H1 (cell line): ENCODE measurements around the gene SLC66A2. TPM values are rescaled to one million over a fixed set of nuclear protein-coding genes. Genes with fewer than 3 reads are reported as not detected.

Experiments
- CTCF ChIA-PET: fragments of 300-600 bp; sonication (Branson Sonifier 250); formaldehyde crosslinking; loops from one replicate; lab custom pipeline; 2021; ENCODE audit not compliant: partially characterized antibody; lab: Charles Lee
- POLR2A ChIA-PET: fragments of 300-600 bp; sonication (Branson Sonifier 250); formaldehyde crosslinking; loops from one replicate; lab custom pipeline; 2021; ENCODE audit warnings: inconsistent platforms; ENCODE audit not compliant: partially characterized antibody; lab: Charles Lee
- DNase-seq, 2 experiments: peaks; one replicate each; pipeline versions ENCODE4 v3.0.0 to v3.0.0-alpha.2; 2010 to 2022; ENCODE audit warnings: low spot score in 2 of 2, low read depth in 1 of 2, mixed read lengths in 1 of 2
- FAIRE-seq: peaks from 2 replicates; lab custom pipeline; 2011; peaks lifted over from hg19 to GRCh38; lab: Jason Lieb, UNC
- H2AFZ ChIP-seq: 2 replicates; pipeline ENCODE4 v1.8.1; 2012; ENCODE audit warnings: low read length, inconsistent platforms
- H2AK5ac ChIP-seq: 2 replicates; pipeline ENCODE4 v1.6.1; 2013; ENCODE audit warnings: low read depth, low read length
- H2BK120ac ChIP-seq: replicated peaks from 2 replicates; pipeline ENCODE3; 2013; ENCODE audit warnings: low read depth, low read length, inconsistent platforms
- H2BK12ac ChIP-seq: 2 replicates; pipeline ENCODE4 v1.6.1; 2013; ENCODE audit warnings: low read depth, low read length
- H2BK15ac ChIP-seq: 2 replicates; pipeline ENCODE4 v1.6.1; 2013; ENCODE audit warnings: low read length
- H2BK20ac ChIP-seq: 2 replicates; pipeline ENCODE4 v1.6.1; 2013; ENCODE audit warnings: low read length
- H2BK5ac ChIP-seq: 2 replicates; pipeline ENCODE4 v1.6.1; 2013; ENCODE audit warnings: low read depth, low read length
- H3K14ac ChIP-seq: 2 replicates; pipeline ENCODE4 v1.6.1; 2013; ENCODE audit warnings: inconsistent platforms; ENCODE audit not compliant: insufficient read length
- H3K18ac ChIP-seq: 2 replicates; pipeline ENCODE4 v1.6.1; 2013; ENCODE audit warnings: low read length; ENCODE audit errors: extremely low read depth
- H3K23ac ChIP-seq: 2 replicates; pipeline ENCODE4 v1.6.1; 2013; ENCODE audit warnings: inconsistent platforms; ENCODE audit not compliant: insufficient read length
- H3K23me2 ChIP-seq: 2 replicates; pipeline ENCODE4 v1.6.1; 2013; ENCODE audit warnings: low read depth, low read length
- H3K27ac ChIP-seq: 2 replicates; pipeline ENCODE4 v1.6.1; 2011; ENCODE audit warnings: low read depth, low read length, inconsistent platforms
- H3K27me3 ChIP-seq, 4 experiments: replicated peaks in 1 of 4; 1 replicate in 1 of 4; 2 replicates in 3 of 4; pipeline versions ENCODE4 v1.6.1 to v1.8.1; 2011 to 2013; ENCODE audit warnings: low read length in 3 of 4, mild to moderate bottlenecking in 3 of 4, inconsistent platforms in 2 of 4, mixed read lengths in 2 of 4, moderate library complexity in 1 of 4; ENCODE audit not compliant: control insufficient read depth in 3 of 4, insufficient read depth in 3 of 4; ENCODE audit errors: extremely low read depth in 1 of 4
- H3K36me3 ChIP-seq, 4 experiments: 2 replicates each; pipeline versions ENCODE4 v1.6.1 to v1.8.1; 2011 to 2013; ENCODE audit warnings: mild to moderate bottlenecking in 4 of 4, low read length in 3 of 4, moderate library complexity in 2 of 4, control low read depth in 1 of 4, inconsistent platforms in 1 of 4; ENCODE audit not compliant: insufficient read depth in 4 of 4, control insufficient read depth in 2 of 4
- H3K4ac ChIP-seq: replicated peaks from 2 replicates; pipeline ENCODE3; 2013; ENCODE audit warnings: low read length, low read depth, mixed read lengths, inconsistent platforms; ENCODE audit not compliant: insufficient read length
- H3K4me1 ChIP-seq, 4 experiments: replicated peaks in 1 of 4; 1 replicate in 1 of 4; 2 replicates in 3 of 4; pipeline versions ENCODE4 v1.6.1 to v1.8.1; 2011 to 2013; ENCODE audit warnings: low read length in 3 of 4, inconsistent platforms in 2 of 4, mixed read lengths in 1 of 4; ENCODE audit not compliant: insufficient read depth in 4 of 4, control insufficient read depth in 3 of 4
- H3K4me2 ChIP-seq, 2 experiments: 2 replicates each; pipeline versions ENCODE4 v1.6.1 to v1.8.1; 2011 to 2013; ENCODE audit warnings: low read depth in 2 of 2, low read length in 2 of 2, control low read depth in 1 of 2, inconsistent platforms in 1 of 2, mild to moderate bottlenecking in 1 of 2; ENCODE audit not compliant: insufficient read depth in 1 of 2
- H3K4me3 ChIP-seq, 4 experiments: fragments of 200-600, 300-600 bp in 1 of 4; sonication (generic), shearing (Covaris generic), sonication (Bioruptor Twin) in 1 of 4; 2 replicates each; pipeline versions ENCODE4 v1.5.1 to v1.8.1; 2011 to 2016; ENCODE audit warnings: low read length in 4 of 4, low read depth in 3 of 4, control low read depth in 2 of 4, inconsistent platforms in 2 of 4, mild to moderate bottlenecking in 2 of 4, mixed read lengths in 1 of 4, moderate library complexity in 1 of 4; ENCODE audit not compliant: insufficient read depth in 2 of 4; ENCODE audit errors: extremely low read depth in 1 of 4
- H3K56ac ChIP-seq: replicated peaks from 2 replicates; pipeline ENCODE3; 2013; ENCODE audit warnings: low read depth, mild to moderate bottlenecking, mixed read lengths, low read length, inconsistent platforms; ENCODE audit not compliant: insufficient read length
- H3K79me1 ChIP-seq: 2 replicates; pipeline ENCODE4 v1.6.1; 2013; ENCODE audit warnings: low read depth, low read length, control low read depth
- H3K79me2 ChIP-seq, 2 experiments: 2 replicates each; pipeline versions ENCODE4 v1.6.1 to v1.8.1; 2012 to 2013; ENCODE audit warnings: low read length in 2 of 2, mild to moderate bottlenecking in 2 of 2, inconsistent platforms in 1 of 2; ENCODE audit not compliant: insufficient read depth in 2 of 2, control insufficient read depth in 1 of 2
- H3K9ac ChIP-seq, 4 experiments: replicated peaks in 1 of 4; 1 replicate in 1 of 4; 2 replicates in 3 of 4; pipeline versions ENCODE4 v1.6.1 to v1.8.1; 2011 to 2013; ENCODE audit warnings: low read depth in 3 of 4, low read length in 3 of 4, control low read depth in 2 of 4, mild to moderate bottlenecking in 2 of 4, moderate library complexity in 2 of 4, inconsistent platforms in 1 of 4; ENCODE audit errors: extremely low read depth in 1 of 4
- H3K9me3 ChIP-seq, 2 experiments: 2 replicates each; pipeline versions ENCODE4 v1.6.1 to v1.8.1; 2012 to 2013; ENCODE audit warnings: mild to moderate bottlenecking in 2 of 2, moderate library complexity in 2 of 2, control low read depth in 1 of 2, inconsistent platforms in 1 of 2, low read depth in 1 of 2, low read length in 1 of 2, mixed read lengths in 1 of 2; ENCODE audit not compliant: insufficient read depth in 2 of 2
- H4K20me1 ChIP-seq, 2 experiments: replicated peaks in 1 of 2; 2 replicates each; pipeline versions ENCODE3 to v1.8.1; 2011 to 2013; ENCODE audit warnings: inconsistent platforms in 2 of 2, low read length in 2 of 2, mild to moderate bottlenecking in 1 of 2; ENCODE audit not compliant: insufficient read depth in 2 of 2, control insufficient read depth in 1 of 2
- H4K5ac ChIP-seq: 2 replicates; pipeline ENCODE4 v1.6.1; 2013; ENCODE audit warnings: low read length, low read depth, mixed read lengths, inconsistent platforms; ENCODE audit not compliant: insufficient read length
- H4K8ac ChIP-seq: 2 replicates; pipeline ENCODE4 v1.8.0; 2013; ENCODE audit warnings: mild to moderate bottlenecking, moderate library complexity, low read length, inconsistent platforms; ENCODE audit not compliant: insufficient read depth; ENCODE audit errors: extremely low read depth
- H4K91ac ChIP-seq: replicated peaks from 2 replicates; pipeline ENCODE3; 2013; ENCODE audit warnings: low read length, mixed read lengths, inconsistent platforms; ENCODE audit not compliant: insufficient read length
- CBX8 ChIP-seq: fragments of 300-800, 300-1000 bp; sonication (generic); IDR thresholded peaks from 2 replicates; pipeline ENCODE4 v1.7.1; 2016; ENCODE audit warnings: low read depth, low read length, borderline replicate concordance
- CREB1 ChIP-seq: IDR thresholded peaks from 2 replicates; pipeline ENCODE4 v1.6.1; 2012; ENCODE audit warnings: inconsistent platforms
- CTBP2 ChIP-seq: IDR thresholded peaks from 2 replicates; pipeline ENCODE4 v1.7.0; 2011; ENCODE audit warnings: borderline replicate concordance, mild to moderate bottlenecking, moderate library complexity, mixed read lengths, low read length; ENCODE audit not compliant: insufficient read depth, insufficient read length
- JUND ChIP-seq: IDR thresholded peaks from 2 replicates; pipeline ENCODE4 v1.6.1; 2011; ENCODE audit warnings: mild to moderate bottlenecking, improper control_type of control experiment, low read length
- KDM4A ChIP-seq: IDR thresholded peaks from one replicate; pipeline ENCODE4 v1.7.1; 2012; ENCODE audit warnings: low read depth, mild to moderate bottlenecking, moderate library complexity, low read length, inconsistent platforms; ENCODE audit not compliant: severe bottlenecking
- RAD21 ChIP-seq, 2 experiments: IDR thresholded peaks in 1 of 2; conservative IDR thresholded peaks in 1 of 2; 2 replicates each; pipeline ENCODE4 v1.6.1; 2011; ENCODE audit warnings: low read depth in 2 of 2, low read length in 2 of 2, improper control_type of control experiment in 1 of 2, inconsistent platforms in 1 of 2, mild to moderate bottlenecking in 1 of 2, moderate library complexity in 1 of 2
- SP1 ChIP-seq: IDR thresholded peaks from 2 replicates; pipeline ENCODE4 v1.6.1; 2011; ENCODE audit warnings: low read depth, low read length
- SP4 ChIP-seq: IDR thresholded peaks from 2 replicates; pipeline ENCODE4 v1.6.1; 2012; ENCODE audit warnings: low read length, inconsistent platforms
- TAF7 ChIP-seq: optimal IDR thresholded peaks from 2 replicates; pipeline ENCODE3; 2011; ENCODE audit warnings: low read depth, mild to moderate bottlenecking, inconsistent platforms, low read length, moderate library complexity, borderline replicate concordance
- WGBS, 2 experiments: shearing (Covaris generic) in 1 of 2; methylation state at CpG; one replicate each; pipeline versions ENCODE4 v1.1.6 to v1.1.7; 2013 to 2015; ENCODE audit warnings: low lambda C conversion rate in 2 of 2, mixed read lengths in 2 of 2, inconsistent platforms in 1 of 2, low coverage in 1 of 2, missing lambda C conversion rate in 1 of 2; ENCODE audit not compliant: insufficient replicate concordance in 2 of 2, insufficient coverage in 1 of 2, insufficient read length in 1 of 2; ENCODE audit errors: extremely low coverage in 1 of 2, missing lambda C conversion rate in 1 of 2; 5-methylcytosine and 5-hydroxymethylcytosine counted together
- polyA plus RNA-seq, 7 experiments: library from polyadenylated mRNA; depleted of rRNA in 3 of 7; stranded (reverse) in 5 of 7; unstranded in 2 of 7; fragments of >200 nt in 5 of 7; fragments of 200-250 nt in 2 of 7; gene quantifications; 1 replicate in 5 of 7; 2 replicates in 1 of 7; 4 replicates in 1 of 7; pipeline versions ENCODE4 v1.2.1 to v1.2.3, GENCODE V29; 2011 to 2013; ENCODE audit warnings: missing spikeins in 2 of 7, mixed read lengths in 2 of 7
- total RNA-seq: library from RNA; stranded (reverse); fragmentation: NEBNext Ultra II Directional; extraction: Animal tissue kit (Norgen Biotek cat#: 25700); gene quantifications from 2 replicates; pipeline ENCODE4 v1.2.1, GENCODE V29; 2021

The SLC66A2 gene
- total and polyA plus RNA-seq, 2 of the 8 experiments (the other 6 are each of a cell fraction or from before 2014, with no cell fraction given): 15.0 to 18.9 TPM

DNA sequence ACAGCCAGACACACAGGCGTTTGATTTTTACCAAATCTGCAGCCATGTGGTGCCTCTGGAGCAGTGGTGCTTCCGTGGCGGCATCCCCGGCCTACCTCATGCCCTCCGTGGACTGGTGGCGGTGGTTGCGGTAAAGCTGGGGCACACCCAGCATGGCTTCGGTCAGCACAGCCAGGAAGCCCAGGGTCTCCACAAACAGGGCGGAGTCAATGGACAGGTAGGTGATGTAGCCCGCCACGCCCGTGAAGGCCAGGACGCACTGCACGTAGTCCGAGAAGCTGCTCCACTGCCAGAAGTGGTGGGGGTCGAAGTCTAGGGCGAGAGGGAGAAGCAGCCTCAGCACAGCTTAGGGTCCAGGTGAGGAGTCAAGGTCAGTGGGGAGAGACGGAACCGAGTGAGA, 32.4 kb downstream of the SLC66A2 start:
- Histone ChIP-seq H3K4me2 (no peak overlapping the region), H4K20me1 (peaks cover 0 to 2% of the 10 kb centered on the region in 2 experiments), H3K36me3 (no peaks in the 10 kb centered on the region), H3K56ac (no peak overlapping the region), H3K4me1 (peaks cover 0 to 8% (median 2%) of the 10 kb centered on the region in 4 experiments; a peak in 3 of 7 replicates), H2BK5ac (no peak overlapping the region), H2BK15ac (no peak overlapping the region), H4K5ac (no peak overlapping the region), H3K79me2 (no peaks in the 10 kb centered on the region), H4K91ac (no peak overlapping the region), H3K4me3 (no peak overlapping the region), H2BK120ac (no peak overlapping the region), H3K18ac (no peak overlapping the region), H3K79me1 (no peaks in the 10 kb centered on the region), H3K14ac (no peak overlapping the region), H3K9ac (no peak overlapping the region), H2BK12ac (no peak overlapping the region), H3K9me3 (no peaks in the 10 kb centered on the region; a peak in 1 of 4 replicates), H3K23ac (no peak overlapping the region), H3K27me3 (no peaks in the 10 kb centered on the region), H3K4ac (no peak overlapping the region), H3K27ac (no peak overlapping the region), H4K8ac (no peak overlapping the region; the same call in 1 of the 2 replicates), H3K23me2 (peaks cover 3% of the 10 kb centered on the region; the same call in 1 of the 2 replicates), H2BK20ac (no peak overlapping the region), H2AK5ac (no peak overlapping the region), H2AFZ (no peak overlapping the region)
- DNase-seq (no peak), FAIRE-seq (no peak)
- TF ChIP-seq KDM4A: no peak
- TF ChIP-seq SP1: no peak
- TF ChIP-seq RAD21 (IDR thresholded peaks at IDR 0.05 in 1 of 2, conservative IDR thresholded peaks at IDR 0.05 in 1 of 2; ENCODE audit: low read depth in 2 of 2, low read length in 2 of 2): no peak
- no peak for TF ChIP-seq SP4
- TF ChIP-seq JUND: no peak
- no peak for TF ChIP-seq CTBP2
- TF ChIP-seq CBX8: no peak
- no peak for TF ChIP-seq CREB1
- TF ChIP-seq TAF7: no peak
- CTCF ChIA-PET: interaction anchor here (0.6 kb wide), 1 partner anchor 93 kb away, joined by 3 read pairs; no protein-coding TSS in a partner anchor
- 92% methylated on average over 19 of the region's 19 CpGs; no CpG with 5 or more reads in 1 of the 2 experiments for WGBS, 2 experiments
- POLR2A ChIA-PET: no interaction called here
